ENCODE measurements around the gene IL1RN.
A peak's percentile ranks its signal among the peaks of the same experiment; 100 is the strongest.

IL1RN gene

DNA sequence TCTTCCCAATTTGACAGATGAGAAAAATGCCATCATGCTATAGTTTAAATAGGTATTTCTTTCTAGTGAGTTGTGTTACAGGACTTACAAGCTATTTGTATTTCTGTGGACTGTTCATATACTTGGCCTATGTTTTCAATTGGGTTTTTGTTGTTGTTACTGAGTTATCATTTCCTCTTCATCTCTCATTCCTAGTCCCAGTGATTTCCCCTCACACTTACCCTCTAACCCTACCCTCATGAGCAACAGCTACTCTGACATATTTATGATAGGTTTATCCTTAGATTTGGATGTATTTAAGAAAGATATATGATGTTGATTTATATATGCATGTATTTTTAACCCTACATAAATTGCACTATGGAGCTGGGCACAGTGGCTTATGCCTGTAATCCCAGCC is 35.5 kb downstream of the IL1RN start:
- Histone ChIP-seq H3K9me3 (ENCODE audit: control insufficient read depth in 1 of 2, low read length in 2 of 2) (no peaks in the 10 kb centered on the region), H3K4me3 (ENCODE audit: low read depth in 1 of 2, low read length in 2 of 2) (no peak overlapping the region), H3K4me1 (ENCODE audit: control insufficient read depth in 1 of 2, insufficient read depth in 2 of 2, low read length in 2 of 2) (peaks cover 0 to 5% of the 10 kb centered on the region in 2 donors), H3K27ac (ENCODE audit: low read length) (no peak overlapping the region), H3K27me3 (ENCODE audit: low read depth, low read length) (peaks cover 4% of the 10 kb centered on the region), H3K36me3 (ENCODE audit: control insufficient read depth in 1 of 2, insufficient read depth in 2 of 2, low read length in 2 of 2) (no peaks in the 10 kb centered on the region)

- H3K4me3 ChIP-seq (ENCODE audit: low read depth in 1 of 2, low read length in 2 of 2): no peak overlapping the region
- H3K4me1 ChIP-seq (ENCODE audit: control insufficient read depth in 1 of 2, insufficient read depth in 2 of 2, low read length in 2 of 2): peaks cover 0 to 5% of the 10 kb centered on the region in 2 donors
- H3K36me3 ChIP-seq (ENCODE audit: control insufficient read depth in 1 of 2, insufficient read depth in 2 of 2, low read length in 2 of 2): no peaks in the 10 kb centered on the region
- H3K27me3 ChIP-seq (ENCODE audit: low read depth, low read length): no peaks in the 10 kb centered on the region
- H3K9me3 ChIP-seq (ENCODE audit: control insufficient read depth in 1 of 2, low read length in 2 of 2): no peaks in the 10 kb centered on the region
- no peak overlapping the region for H3K27ac ChIP-seq (ENCODE audit: low read length)
Measured at GRCh38 chr2:113164215-113164929, 37.0 kb downstream of the IL1RN start.

- Histone ChIP-seq H3K9me3 (ENCODE audit: control insufficient read depth in 1 of 2, low read length in 2 of 2) (no peaks in the 10 kb centered on the region), H3K27me3 (ENCODE audit: low read depth, low read length) (no peaks in the 10 kb centered on the region), H3K36me3 (ENCODE audit: control insufficient read depth in 1 of 2, insufficient read depth in 2 of 2, low read length in 2 of 2) (no peaks in the 10 kb centered on the region), H3K27ac (ENCODE audit: low read length) (no peak overlapping the region), H3K4me3 (ENCODE audit: low read depth in 1 of 2, low read length in 2 of 2) (no peak overlapping the region), H3K4me1 (ENCODE audit: control insufficient read depth in 1 of 2, insufficient read depth in 2 of 2, low read length in 2 of 2) (peaks cover 0 to 5% of the 10 kb centered on the region in 2 donors)
Measured at GRCh38 chr2:113164930-113165585, 37.7 kb downstream of the IL1RN start.

DNA sequence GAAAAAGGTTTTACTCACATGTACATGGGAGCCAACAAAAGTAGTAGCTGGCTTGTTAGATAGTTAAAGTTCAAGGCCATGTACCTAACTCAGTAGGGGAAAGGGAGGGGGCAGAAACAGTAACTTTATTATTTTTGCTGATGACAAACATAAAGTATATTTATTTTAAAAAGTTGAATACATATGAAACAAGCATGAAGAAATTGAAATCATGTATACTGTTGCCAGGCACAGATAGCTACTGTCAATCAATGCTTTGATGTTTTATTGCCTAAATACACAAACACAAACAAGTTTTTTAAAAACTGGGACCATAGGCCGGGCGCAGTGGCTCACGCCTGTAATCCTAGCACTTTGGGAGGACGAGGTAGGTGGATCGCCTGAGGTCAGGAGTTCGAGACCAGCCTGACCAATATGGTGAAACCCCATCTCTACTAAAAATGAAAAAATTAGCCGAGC is 38.8 kb downstream of the IL1RN start:
- peaks cover 0 to 5% of the 10 kb centered on the region in 2 donors for H3K4me1 ChIP-seq (ENCODE audit: control insufficient read depth in 1 of 2, insufficient read depth in 2 of 2, low read length in 2 of 2)
- H3K4me3 ChIP-seq (ENCODE audit: low read depth in 1 of 2, low read length in 2 of 2): no peak overlapping the region
- no peaks in the 10 kb centered on the region for H3K9me3 ChIP-seq (ENCODE audit: control insufficient read depth in 1 of 2, low read length in 2 of 2)
- no peak overlapping the region for H3K27ac ChIP-seq (ENCODE audit: low read length)
- no peaks in the 10 kb centered on the region for H3K36me3 ChIP-seq (ENCODE audit: control insufficient read depth in 1 of 2, insufficient read depth in 2 of 2, low read length in 2 of 2)
- H3K27me3 ChIP-seq (ENCODE audit: low read depth, low read length): no peaks in the 10 kb centered on the region

DNA sequence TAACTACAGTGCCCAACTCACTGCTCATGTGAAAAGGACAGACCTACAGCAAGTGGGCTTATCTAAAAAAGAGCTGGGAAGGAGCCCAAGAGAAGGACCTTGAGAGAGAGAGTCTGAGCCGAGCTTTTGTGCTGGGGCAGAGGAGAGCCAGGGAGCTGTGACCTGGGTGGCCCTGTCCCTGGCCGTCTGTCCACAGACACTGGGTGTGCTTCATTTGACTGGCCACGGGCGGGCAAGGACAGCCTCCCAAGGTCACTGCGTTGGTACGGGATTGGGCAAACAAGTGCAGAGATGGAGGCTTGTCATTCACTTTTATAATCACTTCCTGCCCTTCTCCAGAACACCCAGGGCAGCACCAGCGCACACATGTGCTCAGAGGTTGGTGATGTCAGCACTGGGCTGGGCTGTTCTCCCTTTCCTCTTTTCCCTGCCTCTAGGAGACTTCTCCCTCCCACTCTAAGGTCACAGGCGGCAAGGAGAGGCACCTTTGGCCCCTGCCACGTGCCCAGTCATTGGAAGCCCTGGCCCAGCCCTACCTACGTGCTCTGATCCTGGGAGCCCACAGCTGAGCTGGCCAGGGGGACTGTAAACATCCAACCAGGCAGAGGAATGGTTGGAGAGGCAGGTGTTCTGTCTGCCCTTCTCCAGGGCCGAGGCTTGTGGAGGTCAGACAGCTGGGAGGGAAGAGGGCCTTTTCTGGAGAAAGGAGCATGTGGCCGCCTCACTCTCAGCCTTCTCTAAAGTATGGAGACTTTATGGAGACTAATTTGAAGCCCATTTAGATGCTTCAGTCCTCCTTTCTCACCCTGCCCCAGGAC is 39.9 kb downstream of the IL1RN start:
- Histone ChIP-seq H3K4me3 (ENCODE audit: low read depth in 1 of 2, low read length in 2 of 2) (no peak overlapping the region), H3K27ac (ENCODE audit: low read length) (peak overlapping the region; percentile 67), H3K9me3 (ENCODE audit: control insufficient read depth in 1 of 2, low read length in 2 of 2) (no peaks in the 10 kb centered on the region)

DNA sequence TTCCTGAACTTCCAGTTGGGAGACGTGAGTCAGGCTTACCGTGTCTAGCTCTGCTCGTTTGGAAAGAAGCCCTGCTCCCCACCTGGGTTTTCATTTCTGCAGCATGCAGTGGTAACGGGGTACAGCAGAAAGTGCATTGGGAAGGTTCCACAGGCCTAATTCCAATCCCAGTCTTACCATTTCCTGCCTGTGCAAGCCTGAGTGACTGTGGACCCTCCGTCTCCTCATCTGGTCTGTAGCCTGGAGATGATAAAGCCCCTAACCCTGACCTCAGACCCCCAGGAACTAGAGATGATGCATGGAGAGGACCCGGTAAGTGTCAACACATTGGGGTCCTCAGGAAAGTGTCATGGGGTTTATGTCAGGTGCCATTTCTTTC is 40.6 kb downstream of the IL1RN start:
- Histone ChIP-seq H3K9me3 (ENCODE audit: control insufficient read depth in 1 of 2, low read length in 2 of 2) (no peaks in the 10 kb centered on the region), H3K27ac (ENCODE audit: low read length) (peak overlapping the region; percentile 67), H3K27me3 (ENCODE audit: low read depth, low read length) (no peaks in the 10 kb centered on the region), H3K36me3 (ENCODE audit: control insufficient read depth in 1 of 2, insufficient read depth in 2 of 2, low read length in 2 of 2) (no peaks in the 10 kb centered on the region), H3K4me3 (ENCODE audit: low read depth in 1 of 2, low read length in 2 of 2) (no peak overlapping the region), H3K4me1 (ENCODE audit: control insufficient read depth in 1 of 2, insufficient read depth in 2 of 2, low read length in 2 of 2) (peaks cover 0 to 5% of the 10 kb centered on the region in 2 donors)

More for the DNA sequence above, 39.9 kb downstream of the IL1RN start:
- no peaks in the 10 kb centered on the region for H3K27me3 ChIP-seq (ENCODE audit: low read depth, low read length)
- no peaks in the 10 kb centered on the region for H3K36me3 ChIP-seq (ENCODE audit: control insufficient read depth in 1 of 2, insufficient read depth in 2 of 2, low read length in 2 of 2)
- H3K4me1 ChIP-seq (ENCODE audit: control insufficient read depth in 1 of 2, insufficient read depth in 2 of 2, low read length in 2 of 2): peaks cover 0 to 5% of the 10 kb centered on the region in 2 donors

DNA sequence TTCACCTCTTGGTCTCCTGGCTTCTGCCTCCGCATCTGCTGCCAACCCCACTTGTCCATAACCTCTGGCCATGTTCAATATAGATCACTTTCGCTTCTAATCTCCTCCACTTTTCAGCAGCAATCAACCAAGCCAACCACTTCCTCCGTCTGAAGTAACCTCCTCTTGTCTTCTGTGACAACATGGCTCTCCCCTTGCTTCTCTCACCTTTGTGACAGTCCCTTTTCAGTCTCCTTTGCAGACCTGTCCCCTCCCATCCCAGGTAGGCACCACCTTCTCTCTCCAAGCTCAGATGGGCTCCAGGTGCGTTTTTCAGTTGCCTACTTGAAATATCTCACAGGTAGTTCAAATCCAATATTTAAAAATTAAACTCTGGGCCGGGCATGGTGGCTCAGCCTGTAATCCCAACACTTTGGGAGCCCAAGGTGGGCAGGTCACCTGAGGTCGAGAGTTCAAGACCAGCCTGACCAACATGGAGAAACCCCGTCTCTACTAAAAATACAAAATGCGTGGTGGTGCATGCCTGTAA is 41.7 kb downstream of the IL1RN start:
- no peak overlapping the region for H3K27ac ChIP-seq (ENCODE audit: low read length)
- H3K9me3 ChIP-seq (ENCODE audit: control insufficient read depth in 1 of 2, low read length in 2 of 2): no peaks in the 10 kb centered on the region
- no peaks in the 10 kb centered on the region for H3K36me3 ChIP-seq (ENCODE audit: control insufficient read depth in 1 of 2, insufficient read depth in 2 of 2, low read length in 2 of 2)
- no peak overlapping the region for H3K4me3 ChIP-seq (ENCODE audit: low read depth in 1 of 2, low read length in 2 of 2)
- H3K27me3 ChIP-seq (ENCODE audit: low read depth, low read length): no peaks in the 10 kb centered on the region
- H3K4me1 ChIP-seq (ENCODE audit: control insufficient read depth in 1 of 2, insufficient read depth in 2 of 2, low read length in 2 of 2): peaks cover 0 to 5% of the 10 kb centered on the region in 2 donors

GRCh38 chr2:113169586-113169985 is 42.2 kb downstream of the IL1RN start:
- no peaks in the 10 kb centered on the region for H3K36me3 ChIP-seq (ENCODE audit: control insufficient read depth in 1 of 2, insufficient read depth in 2 of 2, low read length in 2 of 2)
- no peaks in the 10 kb centered on the region for H3K27me3 ChIP-seq (ENCODE audit: low read depth, low read length)
- no peak overlapping the region for H3K4me3 ChIP-seq (ENCODE audit: low read depth in 1 of 2, low read length in 2 of 2)
- H3K4me1 ChIP-seq (ENCODE audit: control insufficient read depth in 1 of 2, insufficient read depth in 2 of 2, low read length in 2 of 2): peaks cover 0 to 3% of the 10 kb centered on the region in 2 donors
- H3K27ac ChIP-seq (ENCODE audit: low read length): no peak overlapping the region
- H3K9me3 ChIP-seq (ENCODE audit: control insufficient read depth in 1 of 2, low read length in 2 of 2): no peaks in the 10 kb centered on the region

DNA sequence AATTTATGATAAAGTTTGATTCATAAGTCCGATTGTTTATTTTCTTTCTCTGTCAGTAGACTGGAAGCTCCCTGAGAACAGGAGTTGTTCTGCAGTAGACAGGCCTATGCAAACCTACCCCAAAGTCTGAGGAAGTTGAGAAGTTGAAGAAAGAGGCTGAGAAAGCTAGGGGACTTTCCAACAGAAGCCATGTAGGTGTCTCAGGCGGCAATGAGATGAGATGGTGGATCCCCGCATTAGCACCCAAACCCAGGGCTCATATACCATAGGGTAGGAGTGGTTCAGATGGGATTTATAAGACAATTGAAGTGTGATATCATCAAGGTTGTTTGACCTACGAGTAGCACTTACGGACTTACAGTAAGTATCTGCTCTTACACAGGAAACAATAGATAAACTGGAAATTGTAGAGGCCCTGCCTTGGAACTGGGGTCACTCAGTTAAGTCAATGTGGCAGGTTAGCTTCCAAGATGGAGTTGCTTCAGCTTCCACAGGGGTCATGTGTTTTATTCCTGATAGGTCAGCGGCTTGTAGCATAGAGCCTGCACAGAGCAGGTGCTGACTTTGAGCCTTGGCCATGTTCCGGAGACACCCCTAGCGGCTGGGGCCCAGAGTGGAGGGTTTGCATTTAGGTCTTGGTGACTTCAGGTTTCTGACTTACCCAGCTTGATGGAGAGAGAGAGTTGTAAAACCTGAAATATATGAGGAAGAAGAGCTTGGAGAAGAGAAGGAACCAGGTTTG is 44.1 kb downstream of the IL1RN start:
- Histone ChIP-seq H3K27ac (ENCODE audit: low read length) (no peak overlapping the region), H3K4me1 (ENCODE audit: control insufficient read depth in 1 of 2, insufficient read depth in 2 of 2, low read length in 2 of 2) (no peaks in the 10 kb centered on the region), H3K36me3 (ENCODE audit: control insufficient read depth in 1 of 2, insufficient read depth in 2 of 2, low read length in 2 of 2) (no peaks in the 10 kb centered on the region), H3K27me3 (ENCODE audit: low read depth, low read length) (no peaks in the 10 kb centered on the region), H3K9me3 (ENCODE audit: control insufficient read depth in 1 of 2, low read length in 2 of 2) (no peaks in the 10 kb centered on the region), H3K4me3 (ENCODE audit: low read depth in 1 of 2, low read length in 2 of 2) (no peak overlapping the region)

GRCh38 chr2:113172721-113173541 is 45.5 kb downstream of the IL1RN start:
- H3K27ac ChIP-seq (ENCODE audit: low read length): no peak overlapping the region
- no peaks in the 10 kb centered on the region for H3K27me3 ChIP-seq (ENCODE audit: low read depth, low read length)
- no peaks in the 10 kb centered on the region for H3K9me3 ChIP-seq (ENCODE audit: control insufficient read depth in 1 of 2, low read length in 2 of 2)
- no peaks in the 10 kb centered on the region for H3K4me1 ChIP-seq (ENCODE audit: control insufficient read depth in 1 of 2, insufficient read depth in 2 of 2, low read length in 2 of 2)
- H3K36me3 ChIP-seq (ENCODE audit: control insufficient read depth in 1 of 2, insufficient read depth in 2 of 2, low read length in 2 of 2): no peaks in the 10 kb centered on the region
- no peak overlapping the region for H3K4me3 ChIP-seq (ENCODE audit: low read depth in 1 of 2, low read length in 2 of 2)
